Kidney (tissue), 14 donors: ENCODE measurements around the gene ZNF597. TPM values are rescaled to one million over a fixed set of nuclear protein-coding genes. Genes with fewer than 3 reads are reported as not detected.

Source experiments
- DNase-seq, 5 donors: peaks; one replicate each; pipeline ENCODE4 v3.0.0-alpha.2; 2013 to 2020
- FAIRE-seq: peaks from 2 replicates; lab custom pipeline; 2012; peaks lifted over from hg19 to GRCh38; lab: Jason Lieb, UNC
- H3K27ac ChIP-seq, 2 donors: one replicate each; pipeline ENCODE4 v1.7.0; 2013; ENCODE audit warnings: low read depth in 2 of 2, low read length in 2 of 2, inconsistent platforms in 1 of 2
- H3K27me3 ChIP-seq: one replicate; pipeline ENCODE4 v1.7.1; 2013; ENCODE audit warnings: low read length, inconsistent platforms; ENCODE audit not compliant: control insufficient read depth, insufficient read depth
- H3K36me3 ChIP-seq, 3 donors: one replicate each; pipeline versions ENCODE4 v1.7.0 to v1.7.1; 2013; ENCODE audit warnings: low read length in 3 of 3, control low read depth in 1 of 3, inconsistent platforms in 1 of 3; ENCODE audit not compliant: insufficient read depth in 3 of 3, control insufficient read depth in 2 of 3
- H3K4me1 ChIP-seq, 3 donors: one replicate each; pipeline versions ENCODE4 v1.7.0 to v1.7.1; 2013; ENCODE audit warnings: low read length in 3 of 3, inconsistent platforms in 1 of 3, low read depth in 1 of 3; ENCODE audit not compliant: control insufficient read depth in 2 of 3, insufficient read depth in 2 of 3
- H3K4me3 ChIP-seq, 3 donors: one replicate each; pipeline versions ENCODE4 v1.7.0 to v1.8.1; 2013; ENCODE audit warnings: low read length in 3 of 3, control low read depth in 1 of 3, inconsistent platforms in 1 of 3
- H3K9ac ChIP-seq, 3 donors: one replicate each; pipeline versions ENCODE4 v1.7.0 to v1.7.1; 2013; ENCODE audit warnings: low read length in 3 of 3, control low read depth in 1 of 3, inconsistent platforms in 1 of 3
- H3K9me3 ChIP-seq, 3 donors: one replicate each; pipeline versions ENCODE4 v1.7.0 to v1.7.1; 2013; ENCODE audit warnings: low read length in 3 of 3, control low read depth in 1 of 3, inconsistent platforms in 1 of 3; ENCODE audit not compliant: control insufficient read depth in 2 of 3, insufficient read depth in 1 of 3
- CTCF ChIP-seq: IDR thresholded peaks from 3 replicates; pipeline ENCODE4 v1.5.1; 2012; ENCODE audit warnings: mild to moderate bottlenecking, moderate library complexity, borderline replicate concordance; ENCODE audit not compliant: insufficient read depth; ENCODE audit errors: extremely low read depth
- intact Hi-C: fragments of 100-400 bp; cut with DNase I; formaldehyde crosslinking; loops from one replicate; pipeline ENCODE4 v1.11.1; 2022
- polyA plus RNA-seq: library from polyadenylated mRNA; stranded (reverse); fragments of 350-450 nt; fragmentation: Illumina TruSeq; extraction: RNeasy Lipid Tissue Mini Kit (QIAGEN cat#74804); gene quantifications from one replicate; pipeline ENCODE4 v1.2.3, GENCODE V29; 2014; ENCODE audit warnings: low read depth, low replicate concordance; ENCODE audit not compliant: insufficient read depth
- total RNA-seq: library from RNA; stranded (reverse); fragmentation: NEBNext Ultra II Directional; extraction: Animal tissue kit (Norgen Biotek cat#: 25700); gene quantifications from one replicate; pipeline ENCODE4 v1.2.1, GENCODE V29; 2021
- donor health status: control.
- donor health status: control.
- donor health status: control.
- donor health status: control.
- donor health status: control.
- donor health status: DM: yes; HTN: yes; CAD: no.
- donor health status: Normal renal cell carcinoma (clear cell type).

ZNF597 gene
- total and polyA plus RNA-seq, 2 donors from 2014 or later, result 0.99 to 3.4 TPM

- H3K9me3 ChIP-seq, result no peaks in the 10 kb centered on the region
- H3K9ac ChIP-seq, result no peak overlapping the region
- peaks cover 3 to 12% (median 7%) of the 10 kb centered on the region in 3 donors for H3K4me1 ChIP-seq
- no peak for TF ChIP-seq CTCF
- FAIRE-seq (no peak), DNase-seq (no peak)
- intact Hi-C loops, result no loop called here
- no peak overlapping the region for H3K27ac ChIP-seq
- H3K36me3 ChIP-seq, result peaks cover 0 to 2% (median 0%) of the 10 kb centered on the region in 3 donors
- no peaks in the 10 kb centered on the region for H3K27me3 ChIP-seq
- H3K4me3 ChIP-seq, result no peak overlapping the region
Observed at GRCh38 chr16:3454631-3455147, 11.4 kb upstream of the ZNF597 start.

- Histone ChIP-seq H3K9me3 (no peaks in the 10 kb centered on the region), H3K36me3 (peaks cover 0 to 2% (median 0%) of the 10 kb centered on the region in 3 donors), H3K27ac (no peak overlapping the region), H3K4me3 (no peak overlapping the region), H3K4me1 (peaks cover 0 to 6% (median 1%) of the 10 kb centered on the region in 3 donors), H3K9ac (no peak overlapping the region), H3K27me3 (no peaks in the 10 kb centered on the region)
- FAIRE-seq, result no peak
- intact Hi-C loops, result no loop called here
- DNase-seq, result no peak
- TF ChIP-seq CTCF, result no peak
Observed at GRCh38 chr16:3454093-3454492, 10.8 kb upstream of the ZNF597 start.

GRCh38 chr16:3444032-3444388, 706 bp upstream of the ZNF597 start:
- H3K36me3 ChIP-seq, result peaks cover 3% of the 10 kb centered on the region in 3 donors
- intact Hi-C loops, result no loop called here
- no peaks in the 10 kb centered on the region for H3K27me3 ChIP-seq
- FAIRE-seq (no peak), DNase-seq (peak in 1 of 5 donors; percentile 29)
- H3K27ac ChIP-seq, result peak overlapping the region; percentile 80 to 86
- peak overlapping the region; percentile 58 to 89 (median 87) for H3K9ac ChIP-seq
- H3K4me3 ChIP-seq, result peak overlapping the region; percentile 73 to 98 (median 90)
- H3K4me1 ChIP-seq, result peaks cover 0 to 6% (median 2%) of the 10 kb centered on the region in 3 donors
- no peak for TF ChIP-seq CTCF
- H3K9me3 ChIP-seq, result peaks cover 0 to 5% (median 0%) of the 10 kb centered on the region in 3 donors

- DNase-seq, result no peak
- FAIRE-seq, result no peak
Observed at GRCh38 chr16:3439637-3440036, 3.7 kb downstream of the ZNF597 start.

More at GRCh38 chr16:3439637-3440036, 3.7 kb downstream of the ZNF597 start:
- Histone ChIP-seq H3K9ac (no peak overlapping the region), H3K27ac (no peak overlapping the region), H3K36me3 (peaks cover 0 to 11% (median 0%) of the 10 kb centered on the region in 3 donors), H3K4me1 (peaks cover 0 to 4% (median 2%) of the 10 kb centered on the region in 3 donors), H3K27me3 (no peaks in the 10 kb centered on the region), H3K4me3 (no peak overlapping the region), H3K9me3 (peaks cover 0 to 5% (median 0%) of the 10 kb centered on the region in 3 donors)
- intact Hi-C loops, result no loop called here
- TF ChIP-seq CTCF, result no peak
